HCT116 (cell line): Measurements from ENCODE around the gene MN1. TPM values are rescaled to one million over a fixed set of nuclear protein-coding genes. Genes with fewer than 3 reads are reported as not detected.

Experiments
- ATAC-seq: fragments of 200-7000 bp; cut with Tn5 transposase; 2 replicates; pipeline ENCODE4 v1.9.1; 2020; ENCODE audit warnings: mild to moderate bottlenecking, moderate library complexity
- BruUV-seq: library from RNA; stranded (reverse); fragments of 400-500 nt; replicated peaks from 2 replicates; lab custom pipeline; 2021; lab: Mats Ljungman, UMichigan
- CTCF ChIA-PET: fragments of 300-600 bp; sonication (Branson Sonifier 250); formaldehyde crosslinking; loops from one replicate; lab custom pipeline; 2021; ENCODE audit warnings: antibody characterized with exemption; lab: Charles Lee
- POLR2A ChIA-PET: fragments of 300-600, 350-600 bp; sonication (Branson Sonifier 250); formaldehyde crosslinking; loops from one replicate; lab custom pipeline; 2021; ENCODE audit warnings: antibody characterized with exemption; lab: Charles Lee
- RAD21 ChIA-PET, 2 experiments: fragments of 300-600 bp; sonication (Branson Sonifier 250); formaldehyde crosslinking; loops; one replicate each; lab custom pipeline; 2023; ENCODE audit warnings: low total read pairs in 2 of 2; ENCODE audit not compliant: uncharacterized antibody in 2 of 2, unreplicated experiment in 2 of 2, low non-redundant PET in 1 of 2; lab: Charles Lee
- DNase-seq: peaks from one replicate; pipeline ENCODE4 v3.0.0-alpha.2; 2010; ENCODE audit warnings: low read depth, low spot score
- H2AFZ ChIP-seq: fragments of 200-600 bp; shearing (Covaris generic), sonication (generic); 2 replicates; pipeline ENCODE4 v1.6.1; 2017; ENCODE audit warnings: low read depth, mixed run types, mixed read lengths, antibody characterized with exemption, low read length; ENCODE audit not compliant: poor library complexity, severe bottlenecking
- H3K27ac ChIP-seq: 2 replicates; pipeline ENCODE4 v1.5.1; 2012; ENCODE audit warnings: low read depth, low read length
- H3K27me3 ChIP-seq: fragments of 200-600 bp; sonication (generic); 2 replicates; pipeline ENCODE4 v1.6.1; 2016; ENCODE audit warnings: mixed run types, low read length, mixed read lengths; ENCODE audit not compliant: insufficient read depth
- H3K36me3 ChIP-seq, 2 experiments: fragments of 200-500 bp in 1 of 2; fragments of 200-600 bp in 1 of 2; sonication (Bioruptor generic) in 1 of 2; sonication (generic) in 1 of 2; 2 replicates each; pipeline versions ENCODE4 v1.5.1 to v1.6.1; 2014 to 2016; ENCODE audit warnings: low read length in 2 of 2, inconsistent platforms in 1 of 2, mixed read lengths in 1 of 2, mixed run types in 1 of 2; ENCODE audit not compliant: insufficient read depth in 2 of 2, control insufficient read depth in 1 of 2
- H3K4me1 ChIP-seq, 2 experiments: fragments of 200-600 bp in 1 of 2; sonication (generic) in 1 of 2; 2 replicates each; pipeline versions ENCODE4 v1.5.1 to v1.6.1; 2012 to 2017; ENCODE audit warnings: low read length in 2 of 2, inconsistent platforms in 1 of 2, mild to moderate bottlenecking in 1 of 2, mixed read lengths in 1 of 2, mixed run types in 1 of 2, moderate library complexity in 1 of 2; ENCODE audit not compliant: insufficient read depth in 2 of 2, control insufficient read depth in 1 of 2
- H3K4me2 ChIP-seq: fragments of 200-600 bp; sonication (generic); 2 replicates; pipeline ENCODE4 v1.6.1; 2017; ENCODE audit warnings: mixed run types, low read length, mixed read lengths
- H3K4me3 ChIP-seq, 2 experiments: fragments of 200-600 bp in 1 of 2; sonication (generic) in 1 of 2; replicated peaks in 1 of 2; 2 replicates each; pipeline ENCODE4 v1.5.1; 2011 to 2016; ENCODE audit warnings: low read length in 2 of 2, control low read depth in 1 of 2, low read depth in 1 of 2, mild to moderate bottlenecking in 1 of 2, mixed read lengths in 1 of 2, mixed run types in 1 of 2
- H3K79me2 ChIP-seq: fragments of 200-600 bp; sonication (generic); 2 replicates; pipeline ENCODE4 v1.6.1; 2017; ENCODE audit warnings: mild to moderate bottlenecking, mixed run types, low read length, moderate library complexity, mixed read lengths; ENCODE audit not compliant: insufficient read depth
- H3K9ac ChIP-seq: fragments of 200-600 bp; sonication (generic); 2 replicates; pipeline ENCODE4 v1.6.1; 2016; ENCODE audit warnings: low read length, mixed read lengths
- H3K9me2 ChIP-seq: fragments of 200-600 bp; sonication (generic), shearing (Covaris generic); 2 replicates; pipeline ENCODE4 v1.6.1; 2017; ENCODE audit warnings: mixed run types, mild to moderate bottlenecking, moderate library complexity; ENCODE audit not compliant: insufficient read depth
- H3K9me3 ChIP-seq, 2 experiments: fragments of 200-500 bp in 1 of 2; fragments of 200-600 bp in 1 of 2; sonication (Bioruptor generic) in 1 of 2; sonication (generic) in 1 of 2; 2 replicates each; pipeline ENCODE4 v1.6.1; 2014 to 2017; ENCODE audit warnings: low read length in 2 of 2, mixed read lengths in 2 of 2, inconsistent platforms in 1 of 2, low read depth in 1 of 2, mild to moderate bottlenecking in 1 of 2, mixed run types in 1 of 2, moderate library complexity in 1 of 2; ENCODE audit not compliant: control insufficient read depth in 1 of 2, insufficient read depth in 1 of 2
- H4K20me1 ChIP-seq: fragments of 200-600 bp; sonication (generic), shearing (Covaris generic); 2 replicates; pipeline ENCODE4 v1.6.1; 2017; ENCODE audit warnings: mixed run types, mild to moderate bottlenecking, moderate library complexity; ENCODE audit not compliant: insufficient read depth
- CEBPB ChIP-seq: IDR thresholded peaks from 2 replicates; pipeline ENCODE4 v1.6.1; 2012; ENCODE audit warnings: low read depth
- ELF1 ChIP-seq: IDR thresholded peaks from 2 replicates; pipeline ENCODE4 v1.6.1; 2012; ENCODE audit warnings: low read depth, borderline replicate concordance
- EZH2phosphoT487 ChIP-seq: fragments of 200-600 bp; IDR thresholded peaks from 2 replicates; pipeline ENCODE4 v1.6.1; 2018; ENCODE audit warnings: antibody characterized with exemption, borderline replicate concordance
- FOSL1 ChIP-seq: IDR thresholded peaks from 2 replicates; pipeline ENCODE4 v1.6.1; 2012; ENCODE audit warnings: low read depth
- POLR2AphosphoS5 ChIP-seq: IDR thresholded peaks from 2 replicates; pipeline ENCODE4 v1.6.1; 2011; ENCODE audit warnings: mild to moderate bottlenecking, low read depth, low read length, moderate library complexity
- SIN3A ChIP-seq: IDR thresholded peaks from 2 replicates; pipeline ENCODE4 v1.6.1; 2012; ENCODE audit warnings: low read depth
- SRF ChIP-seq: IDR thresholded peaks from 2 replicates; pipeline ENCODE4 v1.6.1; 2012; ENCODE audit warnings: low read depth
- YY1 ChIP-seq: IDR thresholded peaks from 2 replicates; pipeline ENCODE4 v1.6.1; 2011; ENCODE audit warnings: low read length, low read depth, moderate library complexity, mild to moderate bottlenecking; ENCODE audit not compliant: insufficient replicate concordance; ENCODE audit errors: extremely low read depth
- ZFX ChIP-seq: fragments of 450-650 bp; IDR thresholded peaks from 2 replicates; pipeline ENCODE4 v1.6.1; 2017
- intact Hi-C: fragments of 100-400 bp; cut with micrococcal nuclease; formaldehyde crosslinking; loops from 2 replicates; pipeline ENCODE4 v1.10.0; 2022
- total RNA-seq: library from RNA; stranded (reverse); gene quantifications from one replicate; pipeline ENCODE4 v1.2.1, GENCODE V29; 2021; ENCODE audit not compliant: unreplicated experiment
- TF ChIP-seq, protein P1 (sequence below): IDR thresholded peaks from 2 replicates; pipeline ENCODE4 v1.6.1; 2012
- TF ChIP-seq, protein P2 (sequence below): IDR thresholded peaks from 2 replicates; pipeline ENCODE4 v1.6.1; 2011; ENCODE audit warnings: mild to moderate bottlenecking, low read length, moderate library complexity; ENCODE audit not compliant: insufficient replicate concordance; ENCODE audit errors: extremely low read depth

MN1 gene
- total RNA-seq, 1 experiment from 2014 or later: 2.9 TPM

DNA sequence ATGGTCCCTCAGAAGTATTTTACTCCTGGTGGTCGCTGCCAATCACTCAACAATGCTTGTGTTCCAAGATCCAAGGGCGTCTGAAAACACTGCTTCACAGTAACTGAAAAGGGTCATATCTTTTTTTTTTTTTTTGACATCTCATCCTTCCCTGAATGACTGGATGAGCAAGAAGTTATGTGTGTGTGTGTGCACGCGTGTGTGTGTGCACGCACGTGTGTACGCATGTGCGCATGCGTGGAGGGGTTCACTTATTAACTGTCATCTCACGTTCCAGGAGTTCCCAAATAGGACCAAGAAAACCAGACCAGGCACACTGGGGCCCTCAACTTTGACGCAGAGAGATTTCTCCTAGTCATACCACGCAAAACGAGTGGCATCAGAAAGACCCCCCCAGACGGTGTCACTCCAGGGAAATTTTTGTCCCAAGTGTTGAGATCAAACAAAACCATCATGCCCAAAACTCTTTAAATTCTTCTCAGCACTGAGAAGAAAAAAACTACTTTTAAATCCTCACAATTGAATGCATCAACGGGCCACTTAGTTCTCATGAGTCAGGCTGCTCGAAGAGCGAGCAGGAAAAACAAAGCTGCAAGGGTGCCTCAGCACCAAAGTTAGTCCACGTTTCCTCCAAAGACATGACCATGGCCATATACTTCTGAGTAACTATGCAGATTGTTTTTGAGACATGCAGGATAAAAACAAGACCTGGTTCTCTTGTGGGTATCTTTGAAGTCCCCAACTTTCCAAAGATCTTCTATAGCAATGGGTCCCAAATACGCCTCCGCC is 12.9 kb downstream of the MN1 start:
- Histone ChIP-seq H3K9me2 (no peaks in the 10 kb centered on the region), H3K9ac (no peak overlapping the region), H3K27ac (no peak overlapping the region), H3K27me3 (no peaks in the 10 kb centered on the region), H3K9me3 (no peaks in the 10 kb centered on the region), H3K36me3 (no peaks in the 10 kb centered on the region), H3K4me2 (no peak overlapping the region), H3K4me1 (no peaks in the 10 kb centered on the region), H2AFZ (no peak overlapping the region), H3K79me2 (no peaks in the 10 kb centered on the region), H3K4me3 (no peak overlapping the region), H4K20me1 (no peaks in the 10 kb centered on the region)
- POLR2A ChIA-PET: no interaction called here
- RAD21 ChIA-PET: no interaction called here
- no peak for DNase-seq
- intact Hi-C loops: no loop called here
- CTCF ChIA-PET: no interaction called here
- ATAC-seq: no peak
- BruUV-seq: no TSS peak
- TF ChIP-seq CEBPB (no peak), ZFX (no peak), ELF1 (no peak), SRF (no peak), EZH2phosphoT487 (no peak), FOSL1 (no peak), POLR2AphosphoS5 (no peak), SIN3A (no peak), YY1 (no peak)
- TF ChIP-seq, protein P1, sequence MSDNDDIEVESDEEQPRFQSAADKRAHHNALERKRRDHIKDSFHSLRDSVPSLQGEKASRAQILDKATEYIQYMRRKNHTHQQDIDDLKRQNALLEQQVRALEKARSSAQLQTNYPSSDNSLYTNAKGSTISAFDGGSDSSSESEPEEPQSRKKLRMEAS: no peak

DNA sequence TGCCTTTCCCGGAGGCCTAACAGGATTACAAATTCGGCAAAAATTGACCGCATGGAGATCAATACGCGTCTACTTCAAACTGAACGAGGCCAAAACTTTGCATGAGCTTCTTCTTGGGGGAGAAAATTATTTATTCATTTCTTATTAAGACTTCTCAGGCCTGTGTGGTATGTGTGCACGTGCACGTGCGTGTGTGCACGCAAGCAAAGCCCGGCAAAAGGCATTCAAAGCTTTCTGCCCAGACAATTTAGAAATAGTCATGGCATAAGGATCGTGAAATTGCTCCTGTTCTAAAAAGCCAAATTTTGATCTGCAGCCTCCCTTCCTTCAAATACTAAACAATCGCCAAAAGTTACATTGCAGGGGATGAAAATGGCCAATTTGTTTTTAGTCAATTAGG is 14.6 kb downstream of the MN1 start:
- Histone ChIP-seq H3K9ac (no peak overlapping the region), H3K4me2 (no peak overlapping the region), H3K27ac (no peak overlapping the region), H3K79me2 (no peaks in the 10 kb centered on the region), H3K9me2 (no peaks in the 10 kb centered on the region), H3K27me3 (no peaks in the 10 kb centered on the region), H2AFZ (no peak overlapping the region), H3K4me1 (no peaks in the 10 kb centered on the region), H3K36me3 (no peaks in the 10 kb centered on the region), H4K20me1 (no peaks in the 10 kb centered on the region), H3K9me3 (no peaks in the 10 kb centered on the region), H3K4me3 (no peak overlapping the region)
- no TSS peak for BruUV-seq
- ChIA-PET CTCF (no interaction called here), RAD21 (no interaction called here), POLR2A (no interaction called here)
- no peak for ATAC-seq
- intact Hi-C loops: no loop called here
- DNase-seq: no peak
- TF ChIP-seq, protein P2, sequence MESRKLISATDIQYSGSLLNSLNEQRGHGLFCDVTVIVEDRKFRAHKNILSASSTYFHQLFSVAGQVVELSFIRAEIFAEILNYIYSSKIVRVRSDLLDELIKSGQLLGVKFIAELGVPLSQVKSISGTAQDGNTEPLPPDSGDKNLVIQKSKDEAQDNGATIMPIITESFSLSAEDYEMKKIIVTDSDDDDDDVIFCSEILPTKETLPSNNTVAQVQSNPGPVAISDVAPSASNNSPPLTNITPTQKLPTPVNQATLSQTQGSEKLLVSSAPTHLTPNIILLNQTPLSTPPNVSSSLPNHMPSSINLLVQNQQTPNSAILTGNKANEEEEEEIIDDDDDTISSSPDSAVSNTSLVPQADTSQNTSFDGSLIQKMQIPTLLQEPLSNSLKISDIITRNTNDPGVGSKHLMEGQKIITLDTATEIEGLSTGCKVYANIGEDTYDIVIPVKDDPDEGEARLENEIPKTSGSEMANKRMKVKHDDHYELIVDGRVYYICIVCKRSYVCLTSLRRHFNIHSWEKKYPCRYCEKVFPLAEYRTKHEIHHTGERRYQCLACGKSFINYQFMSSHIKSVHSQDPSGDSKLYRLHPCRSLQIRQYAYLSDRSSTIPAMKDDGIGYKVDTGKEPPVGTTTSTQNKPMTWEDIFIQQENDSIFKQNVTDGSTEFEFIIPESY: no peak
